NB4 (cell line): ENCODE measurements around the gene FAM163B.
A peak's percentile ranks its signal among the peaks of the same experiment; 100 is the strongest.

ENCODE experiments used
- DNase-seq: peaks from one replicate; pipeline ENCODE4 v3.0.0; 2010; ENCODE audit warnings: low read depth
- H3K4me3 ChIP-seq: one replicate; pipeline ENCODE4 v1.5.1; 2011; ENCODE audit warnings: mild to moderate bottlenecking, low read depth, low read length, moderate library complexity
- CTCF ChIP-seq: IDR thresholded peaks from one replicate; pipeline ENCODE4 v1.5.1; 2012; ENCODE audit warnings: low read depth, low read length
- MYC ChIP-seq: IDR thresholded peaks from 2 replicates; pipeline ENCODE4 v1.6.1; 2011; ENCODE audit warnings: low read depth, low read length
- POLR2A ChIP-seq: IDR thresholded peaks from 2 replicates; pipeline ENCODE4 v1.6.1; 2011; ENCODE audit warnings: mild to moderate bottlenecking; ENCODE audit not compliant: insufficient read length; ENCODE audit errors: extremely low read depth
- TF ChIP-seq, protein P1 (sequence below): IDR thresholded peaks from 2 replicates; pipeline ENCODE4 v1.6.1; 2011; ENCODE audit warnings: low read depth, low read length

FAM163B gene

GRCh38 chr9:133539991-133540697 is 69.0 kb downstream of the FAM163B start:
- H3K4me3 ChIP-seq, result no peak overlapping the region
- no peak for TF ChIP-seq MYC
- TF ChIP-seq POLR2A, result no peak
- no peak for TF ChIP-seq CTCF
- TF ChIP-seq, protein P1, sequence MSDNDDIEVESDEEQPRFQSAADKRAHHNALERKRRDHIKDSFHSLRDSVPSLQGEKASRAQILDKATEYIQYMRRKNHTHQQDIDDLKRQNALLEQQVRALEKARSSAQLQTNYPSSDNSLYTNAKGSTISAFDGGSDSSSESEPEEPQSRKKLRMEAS, result 0 out of 2 replicates have a peak, but pooled peaks have one; percentile 26
- peak; percentile 72 for DNase-seq

DNA sequence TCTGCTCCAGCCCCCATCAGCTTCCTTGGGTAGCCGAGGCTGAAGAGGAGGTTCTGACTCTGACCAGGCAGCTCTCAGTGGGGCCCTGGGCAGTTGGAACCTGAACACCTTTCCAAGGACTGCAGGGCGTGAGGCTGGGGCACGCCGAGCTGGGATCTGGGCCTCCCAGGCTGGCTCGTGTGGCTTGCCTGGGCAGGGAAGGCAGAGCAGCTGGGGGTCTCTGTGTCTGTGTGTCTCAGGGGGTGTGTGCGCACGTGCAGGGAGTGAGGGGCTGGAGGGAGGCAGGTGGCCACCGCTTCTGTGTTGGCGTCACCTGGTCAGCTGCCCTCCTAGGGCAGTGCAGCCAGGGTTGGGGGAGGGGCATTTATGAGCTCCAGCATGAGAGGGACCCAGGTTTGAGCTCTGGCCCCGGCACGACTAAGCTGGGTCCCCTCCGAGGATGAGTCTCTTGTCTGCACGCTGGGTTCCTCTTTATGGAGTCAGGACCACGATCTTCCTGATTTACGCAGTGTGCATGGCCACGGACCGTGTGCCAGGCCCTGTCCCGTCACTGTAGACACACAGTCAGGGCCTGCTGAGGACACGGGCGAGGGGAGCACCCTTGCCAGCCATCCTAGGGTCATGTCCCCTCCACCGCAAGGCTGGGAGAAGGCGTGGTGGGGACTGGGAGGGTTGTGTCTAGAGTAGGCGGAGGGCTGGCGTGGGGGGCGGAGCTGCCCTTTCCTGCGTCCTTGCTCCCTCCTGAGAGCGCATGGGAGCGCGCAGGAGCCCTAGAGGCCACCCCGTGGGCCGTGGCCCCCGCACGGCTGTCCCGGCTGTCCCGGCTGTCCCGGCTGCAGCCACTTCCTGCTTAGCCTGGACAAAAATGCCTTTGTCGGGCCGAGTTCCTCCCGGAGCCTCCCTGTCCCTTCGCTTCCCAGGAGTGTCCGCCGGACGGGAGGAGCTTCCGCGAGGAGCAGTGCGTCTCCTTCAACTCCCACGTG is 70.0 kb downstream of the FAM163B start:
- H3K4me3 ChIP-seq, result no peak overlapping the region
- TF ChIP-seq, protein P1, result no peak
- no peak for TF ChIP-seq POLR2A
- TF ChIP-seq MYC, result no peak
- TF ChIP-seq CTCF, result no peak
- no peak for DNase-seq

DNA sequence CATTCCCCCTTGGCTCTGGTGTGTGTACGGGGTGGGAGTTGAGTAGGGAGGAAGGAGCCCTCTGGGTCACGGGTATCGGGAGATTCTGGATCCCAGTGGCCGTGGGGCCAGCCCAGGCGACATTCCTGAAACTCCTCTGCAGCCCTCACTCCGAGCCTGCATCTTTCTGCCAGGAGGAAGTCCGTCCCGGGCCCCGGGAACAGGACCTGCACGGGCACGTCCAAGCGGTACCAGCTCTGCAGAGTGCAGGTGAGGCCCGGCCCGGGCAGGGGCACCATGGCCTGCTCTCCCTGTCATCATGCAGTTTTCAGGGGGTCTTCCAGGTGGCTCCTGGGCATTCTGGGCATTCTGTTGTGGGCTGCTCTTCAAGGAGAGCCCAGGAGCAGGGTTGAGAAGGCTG is 71.0 kb downstream of the FAM163B start:
- no peak for TF ChIP-seq CTCF
- TF ChIP-seq MYC, result no peak
- no peak for TF ChIP-seq POLR2A
- TF ChIP-seq, protein P1, result no peak
- H3K4me3 ChIP-seq, result no peak overlapping the region
- no peak for DNase-seq

- H3K4me3 ChIP-seq, result no peak overlapping the region
- TF ChIP-seq POLR2A, result no peak
- TF ChIP-seq, protein P1, result no peak
- TF ChIP-seq CTCF, result no peak
- TF ChIP-seq MYC, result no peak
- DNase-seq, result no peak
Observed at GRCh38 chr9:133537257-133537656, 71.9 kb downstream of the FAM163B start.

- TF ChIP-seq MYC (no peak), CTCF (no peak), POLR2A (no peak)
- TF ChIP-seq, protein P1, result no peak
- H3K4me3 ChIP-seq, result no peak overlapping the region
- no peak for DNase-seq
Observed at GRCh38 chr9:133536536-133536935, 72.7 kb downstream of the FAM163B start.
